Pulmonary artery endothelial cell (primary cell): ENCODE results near the gene KCP. TPM values are rescaled to one million over a fixed set of nuclear protein-coding genes. Genes with fewer than 3 reads are reported as not detected.

Experiments used
- DNase-seq: peaks from one replicate; pipeline ENCODE4 v3.0.0-alpha.2; 2011; ENCODE audit warnings: low read depth, low spot score
- total RNA-seq: library from RNA; depleted of rRNA; stranded (reverse); fragments of >200 nt; gene quantifications from 2 replicates; pipeline ENCODE4 v1.2.3, GENCODE V29; 2014

Gene KCP
- total RNA-seq, 1 donor from 2014 or later = not detected

DNA sequence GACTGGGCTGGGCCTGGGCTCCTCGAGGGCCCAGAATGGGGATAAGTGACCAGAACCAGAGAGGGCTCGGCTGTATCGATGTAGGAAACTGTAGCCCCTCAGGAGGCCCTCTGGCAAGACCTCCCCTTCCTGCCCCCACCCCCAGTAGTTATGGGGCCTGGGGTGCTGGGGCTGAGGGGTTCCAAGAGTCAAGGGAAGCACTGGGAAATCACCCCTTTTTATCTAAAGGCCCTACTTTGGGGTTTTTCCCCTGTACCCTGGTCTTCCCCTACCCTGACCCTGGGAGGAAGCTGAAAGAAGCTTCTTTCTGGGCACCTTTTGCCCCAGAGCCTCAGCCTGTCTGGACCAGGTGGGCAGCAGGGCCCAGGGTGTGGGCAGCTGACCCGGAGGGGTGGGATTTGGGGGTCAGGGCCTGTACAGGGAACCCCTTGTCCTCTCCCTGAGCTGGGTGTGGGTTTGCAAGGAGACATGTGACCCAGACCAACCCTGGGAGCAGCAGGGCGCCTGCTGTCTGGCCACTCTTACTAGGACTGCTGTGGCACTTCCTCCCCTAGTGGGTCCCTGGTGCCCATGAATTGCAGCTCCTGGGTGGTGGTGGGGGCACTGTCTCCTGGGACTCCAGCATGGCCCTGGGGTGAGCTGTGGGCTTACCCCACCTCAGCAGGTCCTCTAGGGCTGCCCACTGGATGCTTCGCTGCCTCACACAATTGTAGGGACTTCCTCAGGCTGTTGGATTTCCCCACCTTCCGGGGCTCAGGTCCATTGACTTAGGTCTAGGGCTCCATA lies 28.8 kb upstream of the KCP start:
- DNase-seq = no peak

DNA sequence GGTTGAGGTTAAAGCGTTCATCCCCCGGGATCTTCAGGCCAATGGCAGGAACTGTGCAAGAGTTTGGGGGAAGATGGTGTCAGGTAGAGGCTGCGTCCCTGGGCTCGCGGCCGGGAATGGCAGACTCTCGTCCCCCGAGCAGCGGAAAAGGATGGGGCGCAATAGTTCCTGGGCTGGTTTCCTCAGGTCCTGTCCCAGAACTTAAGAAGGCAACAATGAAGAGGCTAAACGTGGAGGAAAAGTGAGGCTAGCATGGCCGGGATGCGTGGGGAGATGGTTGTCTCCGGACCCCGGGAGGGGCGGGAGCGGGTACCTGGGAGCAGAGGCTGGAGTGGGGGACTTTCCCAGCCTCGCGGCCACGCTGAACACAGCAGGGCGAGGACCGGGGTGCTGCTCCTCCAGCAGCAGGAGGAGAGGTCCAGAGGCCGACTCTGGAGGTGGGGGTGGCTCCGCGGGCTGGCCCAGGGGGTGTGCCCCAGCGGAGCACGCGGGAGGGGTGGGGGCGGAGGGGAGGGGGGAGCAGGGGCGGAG lies 28.1 kb upstream of the KCP start:
- DNase-seq = no peak

DNA sequence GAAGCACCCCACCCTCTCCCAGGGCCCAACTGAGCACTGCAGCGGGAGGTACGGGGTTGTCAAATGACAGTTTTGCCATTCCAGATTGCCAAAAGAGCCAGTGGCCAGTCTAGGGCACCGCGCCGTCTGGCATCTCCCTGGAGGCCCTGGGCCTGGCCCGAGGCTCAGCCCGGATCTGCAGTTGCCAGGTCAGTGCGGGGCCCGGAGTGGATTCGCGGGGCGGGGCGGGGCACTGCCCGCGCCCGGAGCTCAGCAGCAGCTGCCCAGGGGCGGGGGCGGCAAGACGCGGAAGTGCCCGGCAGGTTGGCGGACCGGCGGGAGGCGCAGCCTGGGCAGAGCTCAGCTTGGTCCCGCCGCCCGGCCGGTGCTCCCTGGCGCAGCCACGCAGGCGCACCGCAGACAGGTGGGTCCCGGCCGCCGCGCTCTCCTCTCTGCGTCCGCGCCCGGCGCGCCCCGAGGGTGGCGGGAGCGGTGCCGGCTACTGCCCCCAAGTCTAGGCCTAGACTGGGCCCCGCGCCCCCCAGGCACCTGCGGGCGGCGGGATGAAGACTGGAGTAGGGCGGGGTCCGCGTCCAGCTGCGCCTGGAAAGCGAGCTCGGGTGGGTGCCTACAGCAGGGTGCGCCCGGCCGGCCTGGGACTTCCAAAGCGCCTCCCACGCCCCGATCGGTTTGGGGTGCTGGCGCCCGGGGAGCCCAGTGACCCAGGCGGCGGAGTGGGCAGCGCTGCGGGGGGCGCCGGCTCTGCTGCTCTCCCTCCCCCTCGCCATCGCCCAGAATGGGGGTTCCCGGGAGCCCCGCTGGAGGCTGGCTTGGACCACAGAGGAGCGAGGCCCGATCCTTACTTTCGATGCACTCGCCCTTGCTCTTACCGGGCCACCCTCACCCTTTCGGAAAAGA lies 27.4 kb upstream of the KCP start, which contains the start of gene IRF5:
TSS of gene IRF5 (plus strand) at position 281 of the 897 bp plus-strand sequence. CDS start 4,155 bp downstream, outside the sequence.
- DNase-seq = no peak

DNA sequence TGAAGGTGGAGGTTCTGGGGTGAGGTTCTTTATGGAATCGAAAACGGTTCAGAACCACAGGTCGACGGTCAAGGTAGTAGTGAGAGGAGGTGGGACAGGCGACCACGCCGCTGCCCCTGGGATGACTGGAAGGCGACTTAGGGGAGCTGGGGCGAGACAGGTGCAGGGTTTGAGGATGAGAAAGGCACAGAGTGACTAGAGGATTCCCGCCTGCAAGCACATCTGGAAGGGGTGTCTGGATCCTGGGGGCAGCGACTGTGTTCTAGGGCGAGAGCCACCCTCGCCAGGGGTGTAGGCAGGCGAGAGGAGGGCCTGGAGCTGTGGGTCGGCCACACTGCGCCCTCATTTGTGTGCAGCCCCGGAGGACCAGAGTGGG lies 26.8 kb upstream of the KCP start:
- DNase-seq = no peak

DNA sequence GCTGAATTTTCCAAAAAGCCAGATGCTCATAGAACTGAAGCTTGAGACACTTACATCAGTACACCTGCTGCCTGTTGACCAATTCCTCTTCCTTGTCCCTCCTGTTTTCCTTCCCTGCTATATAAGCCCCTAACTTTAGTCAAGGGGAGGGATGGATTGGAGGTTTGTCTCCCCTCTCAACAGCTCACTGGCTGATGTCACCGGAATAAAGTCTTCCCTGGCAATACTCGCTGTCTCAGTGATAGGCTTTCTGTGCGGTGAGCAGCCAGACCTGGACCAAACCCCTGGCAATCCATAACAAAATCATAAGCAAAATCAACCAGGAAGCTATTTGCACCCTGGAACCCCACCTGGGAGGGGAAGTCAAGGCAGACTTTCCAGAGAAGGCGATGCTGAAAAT lies 26.3 kb upstream of the KCP start:
- DNase-seq = no peak

DNA sequence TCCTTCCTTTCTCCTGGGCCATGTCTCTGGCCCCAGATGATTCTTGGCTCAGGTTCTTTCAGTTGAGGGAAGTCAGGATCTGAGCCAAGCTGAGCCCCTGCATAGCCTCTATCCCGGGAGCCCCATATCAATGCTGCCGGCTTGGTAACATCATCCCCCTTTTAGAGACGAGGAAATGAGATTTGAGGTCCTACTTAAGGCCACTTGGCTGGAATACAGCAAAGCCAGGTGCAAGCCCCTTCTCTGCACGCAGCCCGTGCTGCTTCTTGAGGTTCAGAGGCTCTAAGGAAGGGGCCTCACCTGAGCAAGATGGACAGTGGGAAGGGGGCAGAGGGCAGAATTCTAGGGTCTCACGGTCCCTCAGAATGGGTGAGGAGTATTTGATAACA lies 24.8 kb upstream of the KCP start:
- DNase-seq = no peak

DNA sequence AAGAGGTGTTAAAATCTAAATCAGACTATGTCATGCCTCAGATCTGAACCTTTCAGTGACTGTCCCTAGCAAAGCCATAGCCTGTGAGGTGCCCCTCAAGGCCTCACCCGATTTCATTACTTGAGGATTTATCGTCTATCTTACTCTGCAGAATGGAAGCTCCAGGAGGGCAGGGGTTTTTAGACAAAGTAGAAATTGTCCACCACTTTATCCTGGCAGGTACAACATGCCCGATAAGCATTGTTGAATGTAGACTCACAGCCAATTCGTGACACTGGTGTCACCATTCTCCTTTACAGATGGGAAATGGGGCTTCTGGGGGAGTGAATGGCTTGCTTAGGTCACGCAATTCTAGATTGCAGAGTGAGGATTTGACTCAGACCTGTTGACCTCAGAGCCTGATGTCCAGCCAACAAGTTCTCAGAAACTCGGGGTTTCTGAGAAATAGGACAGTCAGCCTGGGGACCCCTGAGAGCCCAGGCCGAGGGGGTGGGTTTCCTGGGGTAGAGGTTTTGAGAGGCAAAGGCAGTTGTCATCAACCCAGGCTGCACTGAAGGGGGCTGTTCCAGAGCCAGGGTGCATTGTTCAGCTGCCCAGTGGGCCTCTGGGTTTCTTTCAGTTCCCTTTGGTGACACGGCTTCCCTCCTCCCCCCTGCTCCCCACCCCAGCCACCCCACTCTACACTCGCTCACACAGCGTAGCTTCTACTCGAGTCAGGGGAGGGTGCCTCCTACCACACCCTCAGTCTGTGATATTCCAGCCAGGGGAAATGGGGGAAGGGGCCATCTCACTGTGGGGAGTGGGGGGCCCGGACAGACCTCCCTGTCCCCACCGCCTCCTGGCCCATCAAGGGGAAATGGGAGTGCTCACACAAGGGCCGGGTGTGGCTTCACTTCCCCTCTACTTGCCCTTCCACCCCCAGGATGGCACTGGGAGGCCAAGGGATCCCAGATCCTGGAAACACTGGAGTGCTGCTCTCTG lies 24.1 kb upstream of the KCP start:
- no peak for DNase-seq

DNA sequence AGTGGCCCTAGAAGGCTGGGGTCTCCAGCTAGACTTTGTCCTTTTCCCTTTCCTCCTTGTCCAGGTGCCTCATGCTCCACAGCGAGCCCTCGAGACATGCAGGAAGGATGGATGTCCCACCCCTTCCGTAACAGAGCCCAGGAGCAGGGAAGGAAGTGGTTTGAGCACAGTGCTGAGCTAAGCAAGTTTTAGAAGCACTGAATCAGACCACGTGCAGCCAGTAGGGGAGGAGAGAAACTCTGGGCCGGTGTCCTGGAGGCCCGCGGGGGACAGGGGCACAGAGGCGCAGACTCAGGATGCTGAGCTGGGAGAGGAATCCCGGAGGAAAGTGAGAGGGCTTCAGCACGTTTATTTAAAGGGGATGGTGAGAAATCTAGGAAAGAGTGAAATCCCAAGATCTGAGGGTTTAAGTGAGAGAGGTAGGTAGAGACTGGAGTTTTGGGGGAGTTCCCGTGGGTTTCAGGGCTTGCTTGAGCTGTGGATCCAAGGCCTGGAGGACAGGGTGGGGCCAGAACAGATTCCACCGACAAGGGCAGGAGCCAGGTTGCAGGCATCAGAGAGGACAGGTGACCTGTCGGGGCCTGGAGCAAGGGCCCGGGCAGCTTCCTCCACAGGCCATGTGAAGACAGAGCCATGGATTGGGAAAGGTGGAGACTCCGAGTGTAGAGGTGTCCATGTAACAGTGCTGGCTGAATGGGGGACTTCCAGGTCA lies 22.8 kb upstream of the KCP start:
- no peak for DNase-seq

DNA sequence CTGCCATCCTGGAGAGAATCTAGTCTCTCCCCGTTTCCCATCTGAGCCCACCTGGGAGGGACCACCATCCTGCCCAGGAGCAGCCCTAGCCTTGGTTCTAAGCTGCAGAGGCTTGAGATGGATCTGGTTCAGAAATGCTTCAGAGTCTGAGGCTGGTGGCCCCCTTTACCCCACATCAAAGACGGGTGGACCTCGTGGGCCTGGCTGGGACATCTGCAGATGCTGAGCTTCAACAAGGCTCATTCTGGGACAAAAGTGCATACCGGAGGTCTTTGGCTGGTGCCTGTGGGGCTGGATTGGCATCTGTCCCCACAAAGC lies 22.3 kb upstream of the KCP start:
- no peak for DNase-seq

DNA sequence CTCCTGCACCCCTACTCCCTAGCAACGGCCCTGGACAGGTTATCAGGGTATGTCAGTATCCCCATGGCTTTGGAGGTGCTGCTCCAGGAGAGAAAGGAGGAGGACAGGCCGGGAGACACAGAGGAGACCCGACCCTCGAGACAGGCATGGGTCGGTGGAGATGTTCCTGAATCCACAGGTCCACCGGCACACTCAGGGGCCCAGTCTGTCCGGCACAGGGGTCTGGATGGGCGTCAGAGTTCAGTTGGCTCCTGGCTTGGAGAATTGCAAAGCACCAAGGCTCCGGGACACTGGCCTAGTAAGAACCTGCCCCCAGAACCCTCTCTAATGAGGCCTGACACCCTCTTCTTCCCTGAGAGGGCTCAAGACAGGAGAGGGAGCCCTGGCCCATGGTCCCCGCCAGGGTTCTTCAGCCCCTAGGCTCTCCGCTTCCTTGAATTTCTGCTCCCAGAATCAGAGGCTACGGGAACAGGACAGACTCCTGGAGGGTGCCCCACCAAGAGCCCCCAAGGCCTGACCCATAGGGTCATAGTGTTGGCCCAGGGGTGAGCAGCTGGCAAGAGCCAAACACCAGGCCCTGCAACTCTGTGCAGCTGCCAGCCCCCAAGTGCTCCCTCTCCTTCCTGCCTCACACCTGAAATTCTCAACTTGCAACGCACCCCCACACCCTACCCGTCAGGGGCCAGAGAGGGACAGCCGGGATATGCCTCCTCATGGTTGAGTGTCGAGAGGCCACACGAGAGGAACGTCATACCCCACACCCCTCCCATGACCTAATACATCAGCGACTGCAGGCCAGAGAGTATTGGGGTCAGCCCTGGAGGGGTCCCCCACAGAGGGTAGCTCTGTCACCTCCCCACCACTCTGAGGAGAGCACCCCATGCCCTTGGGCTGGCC lies 21.7 kb upstream of the KCP start:
- no peak for DNase-seq

DNA sequence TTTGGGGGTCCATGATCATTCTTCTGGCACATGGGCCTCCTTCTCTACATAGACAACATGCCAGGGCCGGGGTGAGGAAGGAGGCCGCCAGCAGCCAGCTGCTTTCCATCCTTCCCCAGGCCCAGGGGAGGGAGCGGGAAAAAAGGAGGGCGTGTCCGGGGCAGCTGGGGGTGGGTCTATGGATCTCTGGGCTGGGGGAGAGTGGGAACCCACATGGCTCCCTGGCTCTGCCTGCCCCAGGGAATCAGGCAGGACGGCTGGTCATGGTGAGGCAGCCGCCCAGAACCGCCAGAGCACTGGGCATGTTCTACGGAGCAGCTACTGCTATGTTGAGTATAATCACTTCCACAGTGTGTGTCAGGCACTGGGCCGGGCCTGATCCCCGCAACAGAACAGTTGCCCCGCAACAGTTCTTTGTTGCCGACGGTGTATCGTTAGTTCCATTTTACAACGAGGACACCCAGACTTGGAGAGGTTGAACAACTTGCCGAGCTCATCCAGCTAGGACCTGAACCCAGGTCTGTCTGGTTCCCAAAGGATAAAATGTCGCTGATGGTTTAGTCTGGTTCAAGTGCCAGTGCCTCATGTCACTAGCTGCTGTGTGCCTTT lies 20.8 kb upstream of the KCP start:
- DNase-seq = no peak

DNA sequence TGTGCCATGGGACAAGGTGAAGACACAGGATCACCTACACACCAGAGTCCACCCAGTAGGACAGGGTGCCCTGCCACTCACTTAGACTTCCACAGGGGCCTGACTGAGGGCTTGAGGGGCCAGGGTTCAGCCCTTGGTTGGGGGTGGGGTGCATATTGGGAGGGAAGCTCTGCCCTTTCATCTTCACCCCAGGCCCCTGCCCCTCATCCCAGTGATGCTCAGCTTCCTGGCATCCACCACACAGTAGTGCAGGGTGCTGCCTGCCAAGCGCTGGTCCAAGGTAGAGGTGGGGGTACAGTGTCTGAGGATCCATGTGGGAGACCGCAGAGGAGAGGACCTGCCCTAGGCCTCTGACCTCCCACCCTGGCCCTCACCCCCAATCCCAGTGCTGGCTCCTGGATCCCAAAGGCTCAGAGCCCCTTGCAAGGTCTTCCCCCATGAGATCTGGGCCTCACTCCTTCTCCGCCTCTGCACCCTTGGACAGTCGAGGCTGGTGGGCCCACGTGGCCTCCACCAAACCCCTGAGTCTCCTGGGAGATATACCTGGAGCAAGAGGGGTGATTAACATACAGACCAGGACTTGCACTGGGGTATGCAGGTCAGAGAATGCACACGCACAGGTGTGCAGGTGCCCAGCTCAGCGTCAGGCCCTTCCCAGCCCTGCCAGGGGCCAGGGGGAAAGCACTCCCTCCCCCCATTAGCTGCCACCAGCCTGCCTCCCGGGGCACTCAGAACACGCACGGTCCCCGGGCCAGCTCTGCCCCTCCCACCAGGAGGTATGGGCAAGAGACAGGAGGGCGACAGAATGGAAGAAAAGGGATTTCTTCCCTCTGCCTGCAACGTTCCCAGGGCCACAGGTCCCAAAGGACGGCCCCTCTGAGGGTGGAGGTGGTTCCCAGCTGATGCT lies 18.6 kb upstream of the KCP start:
- DNase-seq = no peak

DNA sequence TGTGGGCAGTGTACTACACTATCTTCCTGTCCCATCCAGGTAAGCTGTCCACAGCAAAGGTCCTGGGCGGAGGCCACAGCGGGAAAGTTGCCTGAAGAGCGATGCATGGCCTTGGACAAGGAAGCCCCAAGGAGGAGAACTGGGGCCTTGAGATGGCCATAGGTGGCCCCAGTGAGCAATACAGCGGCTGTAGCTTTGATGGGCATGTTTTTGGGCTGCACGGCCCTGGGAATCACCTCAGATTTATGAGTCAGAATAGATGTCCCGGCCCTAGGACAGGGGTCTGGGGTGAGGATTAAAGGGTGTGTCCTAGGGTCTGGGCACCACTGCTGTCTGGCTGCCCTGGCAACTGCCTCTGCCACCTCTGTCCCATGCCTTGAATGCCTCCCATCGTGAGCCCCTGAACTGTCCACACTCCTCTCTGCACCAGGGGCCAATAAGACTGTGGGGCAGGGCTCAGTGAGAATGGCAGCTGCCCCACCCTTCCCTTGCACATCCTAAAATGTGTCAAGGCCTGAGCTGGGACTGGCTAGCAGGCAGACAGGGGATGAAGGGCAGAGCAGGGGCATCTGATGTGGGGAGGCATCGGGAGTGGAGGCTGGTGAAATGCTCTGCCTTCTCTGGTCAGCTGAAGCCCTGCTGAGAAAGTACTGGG lies 17.8 kb upstream of the KCP start:
- no peak for DNase-seq

DNA sequence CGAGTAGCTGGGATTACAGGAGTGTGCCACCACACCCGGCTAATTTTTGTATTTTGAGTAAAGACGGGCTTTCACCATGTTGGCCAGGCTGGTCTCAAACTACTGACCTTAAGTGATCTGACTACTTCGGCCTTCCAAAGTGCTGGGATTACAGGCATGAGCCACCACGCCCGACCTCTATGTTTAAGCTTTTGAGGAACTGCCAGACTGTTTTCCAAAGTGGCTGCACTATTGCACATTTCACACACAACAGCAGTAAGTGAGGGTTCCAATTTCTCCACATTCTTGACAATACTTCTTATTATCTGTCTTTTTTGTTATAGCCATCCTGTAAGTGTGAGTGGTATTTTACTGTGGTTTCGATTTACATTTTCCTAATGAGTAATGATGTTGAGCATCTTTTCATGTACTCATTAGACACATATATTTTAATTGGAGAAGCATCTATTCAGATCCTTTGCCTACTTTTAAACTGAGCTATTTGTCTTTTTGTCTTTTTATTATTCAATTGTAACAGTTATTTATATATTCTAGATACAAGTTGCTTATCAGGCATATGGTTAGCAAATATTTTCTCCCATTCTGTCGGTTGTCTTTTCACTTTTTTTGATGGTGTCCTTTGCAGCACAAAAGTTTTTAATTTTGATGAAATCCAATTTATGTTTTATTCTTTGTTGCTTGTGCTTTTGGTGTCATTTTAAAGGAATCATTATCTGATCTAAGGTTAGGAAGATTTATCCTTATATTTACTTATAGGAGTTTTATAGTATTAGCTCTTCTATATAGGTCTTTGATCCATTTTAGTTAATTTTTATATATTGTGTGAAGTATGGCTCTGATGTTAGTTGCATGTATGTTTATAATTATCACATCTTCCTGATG lies 14.4 kb upstream of the KCP start:
- no peak for DNase-seq

DNA sequence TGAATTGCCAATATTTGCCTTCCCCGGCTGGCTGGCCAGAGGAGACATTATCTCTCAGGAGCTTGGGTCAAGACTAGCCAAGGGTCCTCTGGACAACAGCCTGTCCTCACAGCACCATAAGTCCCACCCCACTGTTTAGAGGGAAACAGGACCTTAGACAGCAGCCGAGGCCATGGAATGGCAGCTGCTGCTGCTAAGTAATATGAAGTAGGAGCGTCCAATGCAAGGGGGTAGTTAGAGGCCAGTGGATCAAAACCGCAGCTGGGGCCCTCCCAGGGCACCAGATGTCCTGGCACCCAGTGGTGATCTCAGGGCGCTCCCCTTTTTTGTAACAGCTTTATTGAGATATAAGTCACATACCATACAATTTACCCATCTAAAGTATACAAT lies 12.9 kb upstream of the KCP start:
- no peak for DNase-seq

DNA sequence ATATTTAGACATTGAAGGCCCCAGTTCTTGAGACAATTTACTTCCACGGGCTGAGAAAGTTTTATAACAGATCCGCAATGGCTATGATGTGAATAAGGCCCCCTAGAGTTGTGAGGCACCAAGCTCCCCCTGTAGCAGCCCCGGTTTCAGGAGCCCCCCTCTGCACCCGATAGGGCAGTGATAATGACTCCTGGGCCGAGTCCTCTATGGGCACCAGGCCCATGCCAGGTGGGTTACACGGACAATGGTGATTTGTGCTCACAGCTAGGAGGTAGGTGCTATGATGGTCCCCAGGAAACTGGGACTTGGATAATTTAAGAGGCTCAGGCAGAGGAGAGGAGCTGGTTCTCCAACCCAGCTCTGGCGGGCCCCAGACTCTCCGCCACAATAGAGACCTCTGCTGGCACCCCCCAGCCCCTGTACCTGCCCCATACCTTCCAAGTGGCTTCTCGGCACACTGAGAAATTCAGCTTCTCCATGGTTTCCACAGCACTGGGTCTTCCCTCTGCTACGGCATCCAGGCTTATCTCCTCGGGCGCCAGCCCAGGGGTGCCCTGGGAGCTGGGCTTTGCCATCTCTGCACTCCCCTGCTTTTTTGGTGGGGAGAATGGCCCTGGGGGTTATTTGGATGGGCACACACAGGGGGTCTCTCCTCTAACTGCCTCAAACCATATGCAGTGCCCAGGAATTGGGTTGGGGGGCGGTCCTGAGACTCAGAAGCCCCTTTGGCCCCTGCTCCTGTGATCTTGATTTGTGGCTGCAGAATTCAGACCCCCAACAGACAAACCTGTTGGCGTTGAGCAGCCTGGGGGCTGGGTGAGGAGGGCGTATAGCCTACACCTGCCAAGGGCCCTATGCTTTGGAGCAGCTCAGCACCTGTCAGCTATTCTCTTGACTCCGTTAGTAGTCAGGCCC lies 12.2 kb upstream of the KCP start:
- no peak for DNase-seq
